Measurements from ENCODE around the gene SIPA1L3.

Gene SIPA1L3

GRCh38 chr19:38170334-38170733, 263.3 kb downstream of the SIPA1L3 start:
- DNase-seq (ENCODE audit: low read depth), result no peak
- TF ChIP-seq CTCF (conservative IDR thresholded peaks at IDR 0.05; ENCODE audit: control insufficient read depth, insufficient read depth, low read depth, low read length), result no peak
- no peak overlapping the region for H3K4me3 ChIP-seq (ENCODE audit: control insufficient read depth, low read depth, low read length)

GRCh38 chr19:38172001-38172400, 265.0 kb downstream of the SIPA1L3 start:
- DNase-seq (ENCODE audit: low read depth), result no peak
- no peak for TF ChIP-seq CTCF (conservative IDR thresholded peaks at IDR 0.05; ENCODE audit: control insufficient read depth, insufficient read depth, low read depth, low read length)

GRCh38 chr19:38173291-38174041, 266.5 kb downstream of the SIPA1L3 start:
- H3K4me3 ChIP-seq (ENCODE audit: control insufficient read depth, low read depth, low read length), result no peak overlapping the region
- DNase-seq (ENCODE audit: low read depth), result peak; percentile 61

More at GRCh38 chr19:38172001-38172400, 265.0 kb downstream of the SIPA1L3 start:
- no peak overlapping the region for H3K4me3 ChIP-seq (ENCODE audit: control insufficient read depth, low read depth, low read length)

GRCh38 chr19:38175422-38175821, 268.4 kb downstream of the SIPA1L3 start:
- DNase-seq (ENCODE audit: low read depth), result no peak
- no peak overlapping the region for H3K4me3 ChIP-seq (ENCODE audit: control insufficient read depth, low read depth, low read length)
- no peak for TF ChIP-seq CTCF (conservative IDR thresholded peaks at IDR 0.05; ENCODE audit: control insufficient read depth, insufficient read depth, low read depth, low read length)

More at GRCh38 chr19:38173291-38174041, 266.5 kb downstream of the SIPA1L3 start:
- TF ChIP-seq CTCF (conservative IDR thresholded peaks at IDR 0.05; ENCODE audit: control insufficient read depth, insufficient read depth, low read depth, low read length), result no peak

GRCh38 chr19:38180071-38180470, 273.1 kb downstream of the SIPA1L3 start:
- no peak overlapping the region for H3K4me3 ChIP-seq (ENCODE audit: control insufficient read depth, low read depth, low read length)
- no peak for TF ChIP-seq CTCF (conservative IDR thresholded peaks at IDR 0.05; ENCODE audit: control insufficient read depth, insufficient read depth, low read depth, low read length)
- DNase-seq (ENCODE audit: low read depth), result no peak

GRCh38 chr19:38182536-38183210, 275.7 kb downstream of the SIPA1L3 start:
- no peak for DNase-seq (ENCODE audit: low read depth)
- TF ChIP-seq CTCF (conservative IDR thresholded peaks at IDR 0.05; ENCODE audit: control insufficient read depth, insufficient read depth, low read depth, low read length), result no peak
- H3K4me3 ChIP-seq (ENCODE audit: control insufficient read depth, low read depth, low read length), result no peak overlapping the region

Measured in fibroblast of mammary gland (primary cell).